Measurements from ENCODE around the gene ZBTB5.

DNA sequence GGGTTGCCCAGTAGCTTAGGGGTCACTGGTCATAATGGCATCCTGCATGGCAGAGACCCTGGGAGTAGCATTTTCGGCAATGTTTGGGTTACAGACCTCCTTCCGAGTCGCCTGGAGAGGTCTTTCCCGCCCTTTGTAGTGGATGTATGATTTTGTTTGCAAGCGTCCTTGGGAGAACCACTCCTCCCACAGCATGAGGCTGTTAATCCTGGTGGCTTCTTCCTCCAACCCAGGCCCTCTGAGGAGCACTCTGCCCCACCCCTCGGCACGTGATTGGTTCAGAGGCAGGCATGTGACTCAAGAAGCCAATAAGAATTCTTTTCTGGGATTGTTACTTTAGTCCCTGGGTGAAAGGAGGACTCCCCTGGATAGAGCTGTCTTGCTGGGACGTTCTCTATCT, 73.0 kb downstream of the ZBTB5 start:
- TF ChIP-seq, protein P1, sequence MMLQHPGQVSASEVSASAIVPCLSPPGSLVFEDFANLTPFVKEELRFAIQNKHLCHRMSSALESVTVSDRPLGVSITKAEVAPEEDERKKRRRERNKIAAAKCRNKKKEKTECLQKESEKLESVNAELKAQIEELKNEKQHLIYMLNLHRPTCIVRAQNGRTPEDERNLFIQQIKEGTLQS (IDR thresholded peaks at IDR 0.05), result no peak
- TF ChIP-seq, protein P2, sequence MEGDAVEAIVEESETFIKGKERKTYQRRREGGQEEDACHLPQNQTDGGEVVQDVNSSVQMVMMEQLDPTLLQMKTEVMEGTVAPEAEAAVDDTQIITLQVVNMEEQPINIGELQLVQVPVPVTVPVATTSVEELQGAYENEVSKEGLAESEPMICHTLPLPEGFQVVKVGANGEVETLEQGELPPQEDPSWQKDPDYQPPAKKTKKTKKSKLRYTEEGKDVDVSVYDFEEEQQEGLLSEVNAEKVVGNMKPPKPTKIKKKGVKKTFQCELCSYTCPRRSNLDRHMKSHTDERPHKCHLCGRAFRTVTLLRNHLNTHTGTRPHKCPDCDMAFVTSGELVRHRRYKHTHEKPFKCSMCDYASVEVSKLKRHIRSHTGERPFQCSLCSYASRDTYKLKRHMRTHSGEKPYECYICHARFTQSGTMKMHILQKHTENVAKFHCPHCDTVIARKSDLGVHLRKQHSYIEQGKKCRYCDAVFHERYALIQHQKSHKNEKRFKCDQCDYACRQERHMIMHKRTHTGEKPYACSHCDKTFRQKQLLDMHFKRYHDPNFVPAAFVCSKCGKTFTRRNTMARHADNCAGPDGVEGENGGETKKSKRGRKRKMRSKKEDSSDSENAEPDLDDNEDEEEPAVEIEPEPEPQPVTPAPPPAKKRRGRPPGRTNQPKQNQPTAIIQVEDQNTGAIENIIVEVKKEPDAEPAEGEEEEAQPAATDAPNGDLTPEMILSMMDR (IDR thresholded peaks at IDR 0.05; ENCODE audit: low read depth, low read length, missing input control), result no peak
- TF ChIP-seq TAF1 (conservative IDR thresholded peaks at IDR 0.05) (no peak), GABPA (IDR thresholded peaks at IDR 0.05 in 1 of 2, conservative IDR thresholded peaks at IDR 0.05 in 1 of 2) (no peak), EGR1 (IDR thresholded peaks at IDR 0.05; ENCODE audit: low read depth in 2 of 2) (no peak), RAD21 (IDR thresholded peaks at IDR 0.05) (no peak), JUND (IDR thresholded peaks at IDR 0.05) (no peak), YY1 (IDR thresholded peaks at IDR 0.05) (no peak), SP1 (IDR thresholded peaks at IDR 0.05) (no peak), NR2F2 (IDR thresholded peaks at IDR 0.05) (no peak)
- TF ChIP-seq, protein P3, sequence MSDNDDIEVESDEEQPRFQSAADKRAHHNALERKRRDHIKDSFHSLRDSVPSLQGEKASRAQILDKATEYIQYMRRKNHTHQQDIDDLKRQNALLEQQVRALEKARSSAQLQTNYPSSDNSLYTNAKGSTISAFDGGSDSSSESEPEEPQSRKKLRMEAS (IDR thresholded peaks at IDR 0.05), result no peak
- TF ChIP-seq, protein P4, sequence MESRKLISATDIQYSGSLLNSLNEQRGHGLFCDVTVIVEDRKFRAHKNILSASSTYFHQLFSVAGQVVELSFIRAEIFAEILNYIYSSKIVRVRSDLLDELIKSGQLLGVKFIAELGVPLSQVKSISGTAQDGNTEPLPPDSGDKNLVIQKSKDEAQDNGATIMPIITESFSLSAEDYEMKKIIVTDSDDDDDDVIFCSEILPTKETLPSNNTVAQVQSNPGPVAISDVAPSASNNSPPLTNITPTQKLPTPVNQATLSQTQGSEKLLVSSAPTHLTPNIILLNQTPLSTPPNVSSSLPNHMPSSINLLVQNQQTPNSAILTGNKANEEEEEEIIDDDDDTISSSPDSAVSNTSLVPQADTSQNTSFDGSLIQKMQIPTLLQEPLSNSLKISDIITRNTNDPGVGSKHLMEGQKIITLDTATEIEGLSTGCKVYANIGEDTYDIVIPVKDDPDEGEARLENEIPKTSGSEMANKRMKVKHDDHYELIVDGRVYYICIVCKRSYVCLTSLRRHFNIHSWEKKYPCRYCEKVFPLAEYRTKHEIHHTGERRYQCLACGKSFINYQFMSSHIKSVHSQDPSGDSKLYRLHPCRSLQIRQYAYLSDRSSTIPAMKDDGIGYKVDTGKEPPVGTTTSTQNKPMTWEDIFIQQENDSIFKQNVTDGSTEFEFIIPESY (IDR thresholded peaks at IDR 0.05), result no peak
- TF ChIP-seq, protein P5, sequence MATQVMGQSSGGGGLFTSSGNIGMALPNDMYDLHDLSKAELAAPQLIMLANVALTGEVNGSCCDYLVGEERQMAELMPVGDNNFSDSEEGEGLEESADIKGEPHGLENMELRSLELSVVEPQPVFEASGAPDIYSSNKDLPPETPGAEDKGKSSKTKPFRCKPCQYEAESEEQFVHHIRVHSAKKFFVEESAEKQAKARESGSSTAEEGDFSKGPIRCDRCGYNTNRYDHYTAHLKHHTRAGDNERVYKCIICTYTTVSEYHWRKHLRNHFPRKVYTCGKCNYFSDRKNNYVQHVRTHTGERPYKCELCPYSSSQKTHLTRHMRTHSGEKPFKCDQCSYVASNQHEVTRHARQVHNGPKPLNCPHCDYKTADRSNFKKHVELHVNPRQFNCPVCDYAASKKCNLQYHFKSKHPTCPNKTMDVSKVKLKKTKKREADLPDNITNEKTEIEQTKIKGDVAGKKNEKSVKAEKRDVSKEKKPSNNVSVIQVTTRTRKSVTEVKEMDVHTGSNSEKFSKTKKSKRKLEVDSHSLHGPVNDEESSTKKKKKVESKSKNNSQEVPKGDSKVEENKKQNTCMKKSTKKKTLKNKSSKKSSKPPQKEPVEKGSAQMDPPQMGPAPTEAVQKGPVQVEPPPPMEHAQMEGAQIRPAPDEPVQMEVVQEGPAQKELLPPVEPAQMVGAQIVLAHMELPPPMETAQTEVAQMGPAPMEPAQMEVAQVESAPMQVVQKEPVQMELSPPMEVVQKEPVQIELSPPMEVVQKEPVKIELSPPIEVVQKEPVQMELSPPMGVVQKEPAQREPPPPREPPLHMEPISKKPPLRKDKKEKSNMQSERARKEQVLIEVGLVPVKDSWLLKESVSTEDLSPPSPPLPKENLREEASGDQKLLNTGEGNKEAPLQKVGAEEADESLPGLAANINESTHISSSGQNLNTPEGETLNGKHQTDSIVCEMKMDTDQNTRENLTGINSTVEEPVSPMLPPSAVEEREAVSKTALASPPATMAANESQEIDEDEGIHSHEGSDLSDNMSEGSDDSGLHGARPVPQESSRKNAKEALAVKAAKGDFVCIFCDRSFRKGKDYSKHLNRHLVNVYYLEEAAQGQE (IDR thresholded peaks at IDR 0.05), result no peak

All from liver (tissue), 3 donors.